Activated naive CD4-positive, alpha-beta T cell (primary cell): ENCODE data around the gene TYSND1.
"Not testable (repeated sequence)": the region's sequence is repeated elsewhere in the genome, so short reads cannot be mapped to it uniquely, and the experiment has no call there.

ENCODE experiments used
- DNase-seq, 4 experiments: peaks; one replicate each; lab custom pipeline; 2025; lab: John Stamatoyannopoulos, UW

The TYSND1 gene

GRCh38 chr10:70164163-70164562 is 17.7 kb upstream of the TYSND1 start:
- no peak for DNase-seq

GRCh38 chr10:70163448-70163847 is 16.9 kb upstream of the TYSND1 start:
- DNase-seq = no peak

GRCh38 chr10:70162892-70163201 is 16.3 kb upstream of the TYSND1 start:
- no peak for DNase-seq

- DNase-seq = no peak
Measured at GRCh38 chr10:70162151-70162891, 15.8 kb upstream of the TYSND1 start.

- no peak for DNase-seq
Measured at GRCh38 chr10:70160798-70161197, 14.3 kb upstream of the TYSND1 start.

GRCh38 chr10:70159366-70159765 is 12.9 kb upstream of the TYSND1 start:
- DNase-seq = not testable (repeated sequence)

- DNase-seq = no peak
Measured at GRCh38 chr10:70158113-70158512, 11.6 kb upstream of the TYSND1 start.

- DNase-seq = no peak
Measured at GRCh38 chr10:70155255-70155838, 8.8 kb upstream of the TYSND1 start.

GRCh38 chr10:70148516-70148915 is 2.0 kb upstream of the TYSND1 start:
- DNase-seq = no peak

GRCh38 chr10:70147259-70147625 is 742 bp upstream of the TYSND1 start:
- DNase-seq = no peak

- DNase-seq = peak; percentile 36 to 63 (median 52)
Measured at GRCh38 chr10:70145666-70146488, 623 bp downstream of the TYSND1 start.

- no peak for DNase-seq
Measured at GRCh38 chr10:70145166-70145665, 1.3 kb downstream of the TYSND1 start.

- DNase-seq = no peak
Measured at GRCh38 chr10:70144372-70145110, 2.0 kb downstream of the TYSND1 start.

- no peak for DNase-seq
Measured at GRCh38 chr10:70142555-70142954, 3.9 kb downstream of the TYSND1 start.

GRCh38 chr10:70140297-70140696 is 6.2 kb downstream of the TYSND1 start:
- DNase-seq = no peak

- no peak for DNase-seq
Measured at GRCh38 chr10:70139997-70140250, 6.6 kb downstream of the TYSND1 start.

- DNase-seq = no peak
Measured at GRCh38 chr10:70139151-70139996, 7.1 kb downstream of the TYSND1 start.

- DNase-seq = no peak
Measured at GRCh38 chr10:70137927-70138883, 8.3 kb downstream of the TYSND1 start.

- no peak for DNase-seq
Measured at GRCh38 chr10:70137135-70137534, 9.4 kb downstream of the TYSND1 start.

GRCh38 chr10:70135684-70136083 is 10.8 kb downstream of the TYSND1 start:
- DNase-seq = no peak
